A172 (cell line): ENCODE results near the gene FAH. TPM values are rescaled to one million over a fixed set of nuclear protein-coding genes. Genes with fewer than 3 reads are reported as not detected.

Source experiments
- DNase-seq: peaks from one replicate; pipeline ENCODE4 v3.0.0-alpha.2; 2015; ENCODE audit warnings: low spot score
- total RNA-seq: library from RNA; depleted of rRNA; stranded (reverse); fragments of >200 nt; shearing (Covaris generic); gene quantifications from 2 replicates; pipeline ENCODE4 v1.2.3, GENCODE V29; 2014

Gene FAH
- total RNA-seq, 1 experiment from 2014 or later = 22.6 TPM

DNA sequence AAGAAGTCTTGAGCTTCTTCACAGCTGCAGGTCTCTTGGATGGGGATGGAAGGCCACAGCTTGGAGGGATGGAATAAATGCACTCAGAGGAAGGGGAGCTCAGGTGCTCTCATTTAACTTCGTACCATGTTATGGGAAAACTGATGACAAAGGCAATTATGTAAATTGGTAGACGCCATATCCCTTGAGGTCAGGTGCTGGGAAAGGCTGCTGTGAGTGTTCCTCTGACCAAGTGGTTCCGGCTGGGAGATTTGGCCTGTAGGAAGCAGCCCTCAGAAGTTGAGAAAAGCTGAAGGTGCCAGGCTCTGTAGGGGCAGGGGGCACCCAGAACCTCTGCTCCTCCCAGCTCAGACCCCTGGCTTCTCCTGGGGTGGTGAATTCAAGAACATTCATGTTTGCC lies 47.1 kb downstream of the FAH start:
- DNase-seq = no peak

DNA sequence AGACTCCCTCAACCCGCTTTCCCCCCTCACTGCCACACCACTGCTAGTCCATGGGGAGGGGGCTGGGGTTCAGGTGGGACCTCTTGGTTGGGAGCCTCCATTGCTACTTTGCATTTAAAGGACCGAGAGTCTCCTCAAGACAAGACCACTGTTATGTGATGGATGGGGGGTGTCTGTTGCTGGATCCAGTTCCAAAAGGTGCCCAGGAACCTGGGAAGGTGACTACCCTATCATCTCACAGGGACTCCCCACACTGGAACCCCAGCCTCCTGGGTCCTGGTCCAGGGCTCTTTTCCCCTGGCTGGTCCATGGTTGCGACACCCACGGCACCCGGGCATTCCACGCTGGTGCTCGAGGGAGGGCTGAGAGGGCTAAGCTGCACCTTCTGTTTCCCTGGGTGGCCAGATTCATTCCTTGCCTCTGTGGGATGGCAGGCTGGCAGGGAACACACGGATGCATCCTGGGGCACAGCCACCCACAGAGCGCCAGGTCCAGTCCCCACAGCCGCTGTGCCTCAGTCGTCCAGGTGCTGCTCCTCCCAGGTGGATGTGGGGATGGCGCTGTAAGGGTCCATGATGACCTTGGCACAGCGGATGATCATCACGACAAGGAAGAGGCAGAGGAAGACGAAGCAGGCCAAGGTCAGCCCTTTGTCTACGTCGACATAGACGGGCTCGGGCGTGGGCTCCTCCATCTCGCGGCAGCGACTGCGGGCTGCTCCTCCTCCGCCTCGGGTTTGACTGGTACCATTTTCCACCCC lies 48.6 kb downstream of the FAH start:
- DNase-seq = no peak

DNA sequence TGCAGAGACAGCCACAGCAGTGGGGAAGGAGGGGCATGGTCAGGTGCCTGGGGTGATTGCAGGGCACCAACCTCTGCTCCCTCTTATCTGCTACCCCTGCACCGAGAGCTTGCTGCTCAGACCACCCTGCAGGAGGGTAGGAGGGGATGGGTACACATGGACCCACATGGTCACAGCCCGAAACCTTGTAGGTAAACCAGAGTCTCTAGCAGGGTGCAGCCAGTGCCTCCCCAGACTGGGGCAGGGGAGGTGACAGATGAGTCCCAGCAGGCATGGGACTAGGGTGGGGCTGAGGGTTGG lies 49.2 kb downstream of the FAH start:
- no peak for DNase-seq

DNA sequence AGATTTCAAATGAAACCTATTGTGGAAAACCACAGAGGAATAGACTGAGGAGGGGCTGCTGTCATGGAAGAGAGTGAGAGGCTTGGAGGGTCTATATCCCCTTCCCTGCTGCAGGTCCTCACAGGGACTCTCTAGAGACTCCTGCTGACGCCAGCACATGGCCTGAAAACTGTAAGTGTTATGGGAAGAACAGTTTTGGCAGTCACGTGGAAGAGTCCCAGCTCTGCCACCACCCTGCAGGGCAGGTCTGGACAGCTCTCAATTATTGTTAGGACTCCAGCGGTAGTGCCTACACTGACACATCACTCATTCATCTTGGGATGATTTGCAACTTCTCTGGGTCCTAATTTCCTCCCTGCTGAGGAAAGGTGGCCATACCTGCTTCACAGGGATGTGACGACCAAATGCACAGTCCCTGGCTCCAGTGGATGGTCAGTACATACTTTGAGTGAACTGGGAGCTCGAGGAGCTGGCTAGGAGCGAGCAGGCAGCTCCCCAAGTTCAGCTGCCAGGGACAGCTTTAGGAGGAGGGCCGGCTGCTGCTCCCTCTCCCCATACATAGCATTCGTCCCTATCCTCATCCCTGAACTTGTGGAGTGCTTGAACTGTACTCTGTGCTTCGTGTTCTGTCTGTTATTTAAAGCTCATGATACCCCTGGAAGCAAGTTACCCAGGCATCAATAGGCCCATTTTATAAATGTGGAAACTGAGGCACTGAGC lies 50.0 kb downstream of the FAH start:
- DNase-seq = no peak

DNA sequence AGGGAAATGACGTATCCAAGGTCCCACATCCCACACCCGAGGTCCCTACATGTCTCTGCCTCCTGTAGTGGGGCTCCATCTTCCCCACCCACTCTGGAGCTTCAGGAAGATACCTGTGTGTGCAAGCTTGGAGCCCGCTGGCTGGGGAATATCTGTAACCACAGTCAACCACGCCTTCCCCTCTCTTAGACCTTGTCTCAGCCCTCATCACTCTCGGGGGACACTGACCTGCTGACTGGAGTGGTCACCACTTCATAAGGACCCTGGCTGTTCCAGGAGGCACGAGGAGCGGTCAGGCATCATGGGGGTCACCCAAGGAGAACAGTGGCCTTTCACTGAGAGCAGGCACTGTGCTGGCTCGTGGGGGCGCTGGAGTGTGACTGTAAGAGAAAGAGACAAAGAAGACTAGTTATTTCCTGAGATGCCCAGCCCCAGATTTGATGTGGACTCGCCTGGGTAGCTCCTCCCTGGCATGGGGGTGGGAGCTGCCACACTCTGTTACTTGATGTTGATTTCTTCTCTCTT lies 50.6 kb downstream of the FAH start:
- DNase-seq = no peak

DNA sequence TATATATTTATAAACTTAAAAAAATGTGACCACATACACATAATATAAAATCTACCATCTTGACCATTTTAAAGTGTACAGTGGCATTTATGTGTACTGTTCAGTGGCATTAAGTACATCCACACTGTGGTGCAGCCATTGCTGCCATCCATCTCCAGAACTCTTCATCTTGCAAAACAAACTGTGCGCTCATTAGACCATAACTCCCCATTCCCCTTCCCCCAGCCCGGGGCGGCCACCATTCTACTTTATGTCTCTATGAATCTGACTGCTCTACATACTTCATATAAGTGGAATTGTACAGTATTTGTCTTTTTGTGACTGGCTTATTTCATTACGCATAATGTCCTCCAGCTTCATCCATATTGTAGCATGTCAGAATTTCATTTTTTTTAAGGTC lies 51.4 kb downstream of the FAH start:
- DNase-seq = no peak

DNA sequence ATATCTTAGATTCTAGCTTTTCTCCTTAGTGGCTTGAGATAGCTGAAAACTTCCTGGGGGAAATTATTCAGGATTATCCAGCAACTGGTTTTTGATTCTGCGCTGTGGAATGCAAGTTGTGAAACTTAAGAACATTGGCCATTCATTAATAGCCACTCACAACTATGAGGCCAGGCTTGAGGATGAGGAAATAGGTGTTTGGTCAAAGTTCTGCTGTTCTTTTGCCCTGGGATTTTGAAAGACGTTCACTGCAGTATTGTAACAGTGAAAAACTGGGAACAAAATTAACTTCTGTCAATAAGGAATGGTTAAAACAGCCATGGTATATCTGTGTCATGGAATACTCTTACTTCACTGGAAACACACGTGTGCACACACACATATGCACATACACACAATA lies 55.1 kb downstream of the FAH start:
- DNase-seq = no peak

DNA sequence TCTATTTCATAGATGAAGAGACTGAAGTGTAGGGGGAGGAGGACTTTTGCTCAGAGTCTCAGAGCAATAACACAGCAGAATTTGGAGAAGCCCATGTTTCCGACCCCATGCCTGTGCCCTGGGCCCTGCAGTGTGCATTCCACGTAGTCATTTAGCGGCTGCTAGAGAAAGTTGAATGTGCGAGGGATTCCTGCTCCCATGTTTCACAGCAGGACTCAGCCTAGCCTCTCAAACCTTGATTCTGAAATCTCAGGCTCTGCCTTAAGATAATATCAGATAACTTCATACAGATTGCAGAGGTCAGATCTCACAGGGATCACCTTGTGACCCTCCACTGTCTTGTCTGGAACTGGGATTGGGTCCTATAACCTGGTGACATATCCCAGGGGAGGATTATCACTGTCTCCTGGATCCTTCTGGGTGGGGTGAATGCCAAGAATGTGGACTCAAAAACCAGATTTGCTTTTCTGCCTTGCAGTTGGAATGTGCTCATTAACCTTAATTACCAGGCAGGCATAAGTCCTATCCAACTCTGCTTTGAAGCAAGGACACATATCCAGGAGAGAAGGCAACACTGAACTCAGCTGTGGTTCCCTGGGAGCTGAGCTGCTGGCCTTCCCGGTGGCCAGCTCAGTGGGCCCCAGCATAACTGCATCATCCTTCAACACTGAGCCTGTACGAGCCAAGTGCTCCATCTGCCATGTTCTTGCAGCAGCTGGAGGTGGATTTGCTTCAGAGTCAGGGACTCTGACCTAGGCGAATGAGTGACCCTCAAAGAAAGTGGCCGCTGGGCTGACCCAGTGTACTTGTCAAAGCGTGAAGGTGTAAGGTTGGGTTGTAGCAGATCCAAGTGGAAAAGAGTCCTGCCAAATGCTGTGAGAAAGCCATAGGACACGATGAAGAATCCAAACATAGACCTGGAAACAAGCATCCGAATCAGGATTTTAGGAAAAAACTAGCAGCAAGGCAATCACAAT lies 56.2 kb downstream of the FAH start:
- DNase-seq = no peak

DNA sequence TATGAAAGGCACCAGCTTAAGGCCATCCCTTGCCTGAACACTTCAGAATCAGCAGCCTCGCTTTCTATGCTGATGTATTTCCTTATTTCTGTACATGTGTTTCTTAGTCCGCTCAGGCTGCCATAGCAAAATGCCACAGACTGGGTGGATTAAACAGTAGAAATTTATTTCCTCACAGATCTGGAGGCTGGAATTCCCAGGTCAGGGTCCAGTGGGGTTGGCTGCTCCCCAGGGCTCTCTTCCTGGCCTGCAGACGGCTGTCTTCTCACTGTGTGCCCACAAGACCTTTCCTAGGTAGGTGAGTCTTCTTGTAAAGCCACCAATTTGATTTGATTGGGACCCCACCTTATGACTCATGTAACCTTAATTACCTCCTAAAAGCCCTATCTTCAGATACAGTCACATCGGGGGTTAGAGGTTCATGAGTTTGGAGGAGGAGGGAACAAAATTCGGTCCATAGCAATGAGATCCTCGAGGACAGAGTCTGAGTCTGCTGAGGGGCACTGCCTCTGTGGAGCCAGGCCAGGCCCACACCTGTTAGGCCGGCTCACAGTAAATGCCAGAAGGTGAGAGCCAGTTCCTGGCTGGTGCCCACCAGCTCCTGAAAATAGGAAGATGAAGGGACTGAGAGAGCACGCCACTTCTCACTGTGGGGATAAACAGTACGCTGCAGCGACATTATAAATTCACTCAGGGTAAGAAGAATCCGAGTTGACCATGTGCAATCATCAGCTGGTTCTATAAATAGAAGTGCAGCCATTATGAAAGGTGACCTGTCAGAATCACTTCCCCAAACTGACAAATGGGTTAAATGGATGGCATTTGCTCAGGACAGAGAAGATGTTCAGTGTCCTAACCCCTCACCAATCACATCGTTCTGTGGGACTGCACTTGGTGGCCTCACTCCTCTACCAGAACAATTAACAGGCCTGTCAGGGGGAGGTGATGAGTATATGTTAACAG lies 58.1 kb downstream of the FAH start:
- DNase-seq = no peak

DNA sequence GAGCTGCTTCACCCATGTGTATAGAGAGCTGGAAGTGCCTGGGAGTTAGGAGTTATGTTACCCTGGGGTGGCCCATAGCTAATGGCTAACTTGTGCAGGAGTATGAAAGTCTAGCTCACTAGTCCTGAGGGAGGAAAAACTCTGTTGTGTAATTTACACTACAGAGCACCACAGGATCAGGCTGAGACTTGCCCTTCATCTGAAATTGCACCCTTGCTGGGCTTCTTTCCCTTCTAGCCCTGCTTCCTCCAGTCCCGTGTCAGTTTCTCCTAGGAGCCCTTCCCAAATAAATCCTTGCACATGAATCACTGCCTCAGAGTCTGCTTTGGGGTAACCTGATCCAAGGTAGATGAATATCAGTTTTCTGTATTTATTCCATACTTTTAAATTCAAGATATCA lies 59.2 kb downstream of the FAH start:
- no peak for DNase-seq

DNA sequence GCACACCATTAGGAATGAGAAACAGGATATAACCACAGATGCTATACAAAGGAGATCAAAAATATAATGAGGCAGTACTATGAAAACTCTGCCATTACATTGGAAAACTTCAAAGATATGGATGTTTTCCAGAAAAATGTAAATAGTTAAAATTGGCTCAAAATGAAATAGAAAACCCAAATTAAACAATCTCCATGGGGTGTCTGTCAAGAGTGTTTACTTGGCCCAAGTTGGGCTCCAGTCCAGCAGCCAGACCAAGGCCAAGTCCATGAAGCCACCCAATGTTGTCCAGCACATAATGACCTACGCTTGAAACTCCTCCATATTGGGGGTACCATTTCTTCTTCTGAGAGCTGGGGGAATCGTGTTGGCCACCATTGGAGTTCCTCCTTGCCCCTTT lies 62.1 kb downstream of the FAH start:
- no peak for DNase-seq

DNA sequence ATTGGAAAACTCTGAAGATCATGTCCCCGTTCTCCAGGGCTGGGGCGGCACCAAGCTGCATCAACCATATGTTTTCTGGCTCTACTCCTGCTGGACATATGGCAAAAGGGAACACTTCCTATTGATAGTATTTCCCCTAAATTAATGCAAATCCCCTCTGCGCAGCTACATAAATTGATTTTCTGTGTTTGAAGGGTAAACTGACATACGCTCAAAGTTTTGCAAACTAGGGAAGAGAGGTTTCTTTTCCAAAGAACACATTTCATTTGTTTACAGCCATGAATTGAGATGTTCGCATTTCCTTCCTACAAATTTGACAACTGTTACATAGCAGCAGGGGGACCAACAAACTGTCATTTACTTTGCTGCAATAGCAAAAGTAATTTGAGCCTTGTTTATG lies 63.3 kb downstream of the FAH start:
- no peak for DNase-seq

DNA sequence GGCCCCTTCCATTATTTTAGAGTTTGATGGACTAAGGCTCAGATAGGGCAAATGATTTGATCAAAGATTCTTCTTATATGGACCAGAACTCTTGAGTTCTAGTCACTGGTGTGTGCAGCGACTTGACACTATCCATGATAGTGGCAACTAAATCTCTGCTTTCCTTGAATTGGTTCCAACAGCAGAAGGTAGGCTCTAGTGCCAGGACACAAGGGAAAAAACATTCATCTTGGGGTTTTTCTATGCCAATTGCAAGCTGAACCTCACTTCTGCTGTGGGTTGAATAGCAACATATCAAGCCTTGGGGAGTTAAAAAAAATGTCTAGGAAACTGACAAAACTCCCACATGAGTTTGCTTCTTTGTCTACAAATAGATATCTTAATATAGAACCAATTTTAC lies 64.1 kb downstream of the FAH start:
- DNase-seq = no peak

DNA sequence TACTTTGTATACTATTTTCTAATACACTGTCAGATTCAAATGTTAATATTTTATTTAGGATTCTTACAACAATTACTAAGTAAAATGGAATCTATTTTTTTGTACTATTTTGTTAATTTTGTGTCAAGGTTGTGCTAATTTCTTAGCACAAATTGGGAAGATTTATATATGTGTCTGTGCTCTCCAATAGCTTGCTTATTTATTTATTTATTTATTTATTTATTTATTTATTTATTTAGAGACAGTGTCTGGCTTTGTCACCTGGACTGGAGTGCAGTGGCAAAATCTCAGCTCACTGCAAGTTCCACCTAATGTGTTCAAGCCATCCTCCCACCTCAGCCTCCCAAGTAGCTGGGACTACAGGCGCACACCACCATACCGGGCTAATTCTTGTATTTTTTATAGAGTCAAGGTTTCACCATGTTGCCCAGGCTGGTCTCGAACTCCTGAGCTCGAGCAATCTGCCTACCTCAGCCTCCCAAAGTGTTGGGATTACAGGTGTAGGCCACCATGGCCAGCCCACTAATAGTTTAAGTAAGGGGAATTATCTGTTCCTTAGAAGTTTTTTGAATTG lies 64.6 kb downstream of the FAH start:
- no peak for DNase-seq

DNA sequence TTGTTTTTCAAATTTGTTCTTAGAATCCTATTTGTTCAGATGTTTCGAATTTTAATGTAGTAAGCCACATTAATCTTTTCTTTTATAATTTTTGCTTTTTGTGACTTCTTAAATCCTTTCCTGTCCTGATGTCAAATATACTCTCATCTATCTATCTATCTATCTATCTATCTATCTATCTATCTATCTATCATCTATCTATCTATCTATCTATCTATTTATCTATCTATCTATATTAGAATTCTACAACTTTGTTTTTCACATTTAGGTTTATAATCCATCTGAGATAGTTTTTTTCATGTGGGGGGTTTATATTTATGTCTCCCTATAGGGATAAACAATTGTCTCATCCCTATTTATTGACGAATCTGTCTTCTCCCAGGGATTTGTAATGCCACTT lies 67.2 kb downstream of the FAH start:
- no peak for DNase-seq

DNA sequence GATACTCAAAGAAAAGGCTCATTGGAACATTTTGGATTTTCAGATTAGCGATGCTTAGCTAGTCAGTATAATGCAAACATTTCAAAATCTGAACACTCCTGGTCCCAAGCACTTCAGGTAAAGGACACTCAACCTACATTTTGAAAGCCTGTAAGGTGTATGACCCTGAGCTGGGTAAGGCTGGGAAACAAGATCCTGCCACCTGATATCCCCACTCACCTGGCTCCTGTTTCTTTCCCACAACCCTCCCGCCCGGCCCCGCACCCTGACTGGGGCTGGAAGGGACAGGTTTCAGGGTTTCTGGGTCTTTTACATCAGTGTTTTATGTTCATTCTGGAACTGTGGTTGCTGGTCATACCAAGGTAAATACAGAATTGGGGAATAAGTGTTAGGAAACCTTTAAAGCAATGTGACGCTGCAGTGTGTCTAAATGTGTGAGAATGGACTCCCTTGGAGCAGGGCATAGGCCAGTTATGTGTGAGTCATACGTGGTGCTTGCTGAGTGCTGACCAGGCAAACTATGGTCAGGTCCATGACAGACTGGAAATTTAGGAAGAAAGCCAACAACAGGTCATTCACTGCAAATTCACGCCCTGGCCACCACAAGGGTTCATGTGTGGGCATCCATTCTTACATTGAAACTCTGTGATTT lies 76.3 kb downstream of the FAH start:
- peak; percentile 42 for DNase-seq

DNA sequence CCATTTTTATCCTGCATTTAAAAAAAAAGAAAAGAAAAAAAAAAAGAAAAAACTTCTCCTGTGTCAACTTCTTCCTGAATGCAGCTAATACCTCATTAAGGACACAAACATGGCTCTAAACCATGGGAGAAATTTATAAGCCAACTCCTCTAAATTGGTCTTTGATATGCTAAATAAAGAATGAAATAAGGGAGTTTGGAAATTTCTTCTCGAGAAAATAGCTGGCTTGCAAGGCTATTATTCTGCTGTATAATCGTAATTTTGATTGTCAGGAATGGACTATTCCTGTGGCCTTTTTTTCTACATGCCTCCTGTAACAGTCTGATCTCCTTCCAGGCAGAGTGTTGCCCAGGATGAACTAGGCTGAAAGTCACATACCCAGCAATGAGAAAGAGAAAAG lies 78.6 kb downstream of the FAH start:
- DNase-seq = no peak

DNA sequence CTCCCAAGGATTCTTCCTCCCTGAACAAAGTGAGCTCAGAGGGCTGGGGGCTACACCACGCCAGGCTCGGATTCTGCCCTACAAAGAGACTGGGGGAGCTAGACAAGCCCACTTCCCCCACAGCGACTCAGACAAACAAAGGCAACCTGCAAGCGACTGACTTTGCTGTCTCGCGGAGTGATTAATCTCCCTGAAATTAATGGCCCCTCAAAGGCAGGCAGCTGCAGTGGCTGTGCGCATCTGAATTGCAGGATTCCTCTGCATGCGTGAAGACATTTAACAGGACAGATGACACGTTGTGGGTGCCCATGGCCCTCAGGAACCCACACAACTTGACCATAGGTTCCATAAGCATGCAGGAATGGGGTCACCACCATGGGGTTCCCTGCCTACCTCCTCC lies 80.8 kb downstream of the FAH start:
- no peak for DNase-seq

DNA sequence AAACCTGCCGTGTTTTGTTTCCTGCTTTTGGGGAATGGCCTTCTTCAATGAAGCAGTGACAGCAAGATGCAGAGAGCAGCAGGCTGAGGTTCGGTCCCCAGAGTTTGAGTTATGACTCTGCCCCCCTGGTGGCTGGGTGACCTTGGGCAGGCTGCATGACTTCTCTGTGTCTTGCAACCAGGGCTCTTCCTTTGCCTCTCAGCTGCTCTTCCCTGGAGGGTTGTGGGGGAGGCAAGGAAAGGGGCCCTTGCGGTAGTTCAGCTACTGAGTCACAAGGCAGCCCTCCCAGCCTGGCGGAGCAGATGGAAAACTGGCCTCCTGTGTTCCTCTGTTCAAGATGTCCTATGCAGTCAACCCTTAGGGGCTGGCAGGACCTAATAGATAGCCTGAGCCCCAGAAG lies 82.1 kb downstream of the FAH start:
- DNase-seq = peak; percentile 21
